ENCODE results near the gene WWOX. TPM values are rescaled to one million over a fixed set of nuclear protein-coding genes. Genes with fewer than 3 reads are reported as not detected.

WWOX gene
- total RNA-seq, 1 donor from 2014 or later, result 106 TPM

GRCh38 chr16:78098087-78098486, 1.4 kb upstream of the WWOX start:
- H3K27me3 ChIP-seq, result no peaks in the 10 kb centered on the region
- no peak overlapping the region for H3K4me3 ChIP-seq
- intact Hi-C loops (cut with DNase I), result loop anchor here (2.0 to 5.0 kb wide), 2 partner anchors 907 to 1499 kb away; partner anchors contain the start of gene MON1B
- no peak overlapping the region for H3K27ac ChIP-seq
- DNase-seq (ENCODE audit: low spot score in 2 of 2), result no peak
- H3K36me3 ChIP-seq, result no peaks in the 10 kb centered on the region
- no peak for TF ChIP-seq CTCF (IDR thresholded peaks at IDR 0.05)
- peaks cover 4 to 15% of the 10 kb centered on the region in 2 donors for H3K4me1 ChIP-seq
- no peaks in the 10 kb centered on the region for H3K9me3 ChIP-seq

- H3K36me3 ChIP-seq, result no peaks in the 10 kb centered on the region
- intact Hi-C loops (cut with DNase I), result loop anchor here (1.0 to 5.0 kb wide), 3 partner anchors 376 to 1499 kb away; partner anchors contain the start of genes MON1B and NUDT7
- DNase-seq (ENCODE audit: low spot score in 2 of 2), result no peak
Observed at GRCh38 chr16:78098595-78099270, 721 bp upstream of the WWOX start.

GRCh38 chr16:78100112-78100467, 636 bp downstream of the WWOX start:
- Histone ChIP-seq H3K4me3 (peak overlapping the region; percentile 67 to 98), H3K9me3 (no peaks in the 10 kb centered on the region), H3K4me1 (peaks cover 4 to 19% of the 10 kb centered on the region in 2 donors), H3K27ac (peak overlapping the region; percentile 88 to 92), H3K36me3 (no peaks in the 10 kb centered on the region), H3K27me3 (no peaks in the 10 kb centered on the region)
- intact Hi-C loops (cut with DNase I), result loop anchor here (2.0 to 10.0 kb wide), 3 partner anchors 53 to 425 kb away; partner anchors contain the start of gene VAT1L
- DNase-seq (ENCODE audit: low spot score in 2 of 2), result no peak
- TF ChIP-seq CTCF (IDR thresholded peaks at IDR 0.05), result peak in 2 of 3 experiments; percentile 81 to 94

More at GRCh38 chr16:78098595-78099270, 721 bp upstream of the WWOX start:
- H3K27me3 ChIP-seq, result no peaks in the 10 kb centered on the region
- H3K27ac ChIP-seq, result peak overlapping the region; percentile 88 to 92
- peaks cover 4 to 15% of the 10 kb centered on the region in 2 donors for H3K4me1 ChIP-seq
- no peaks in the 10 kb centered on the region for H3K9me3 ChIP-seq
- peak overlapping the region; percentile 67 to 98 for H3K4me3 ChIP-seq
- TF ChIP-seq CTCF (IDR thresholded peaks at IDR 0.05), result no peak

- peak overlapping the region; percentile 30 to 44 for H3K27ac ChIP-seq
- no peak for TF ChIP-seq CTCF (IDR thresholded peaks at IDR 0.05)
- intact Hi-C loops (cut with DNase I), result loop anchor here (5.0 to 10.0 kb wide), 2 partner anchors 55 to 317 kb away; partner anchors contain the start of gene VAT1L
Observed at GRCh38 chr16:78102122-78102660, 2.7 kb downstream of the WWOX start.

GRCh38 chr16:78102865-78103264, 3.4 kb downstream of the WWOX start:
- no peak for TF ChIP-seq CTCF (IDR thresholded peaks at IDR 0.05)
- Histone ChIP-seq H3K9me3 (no peaks in the 10 kb centered on the region), H3K36me3 (no peaks in the 10 kb centered on the region), H3K27ac (peak overlapping the region in 1 of 2 donors; percentile 29), H3K4me1 (peaks cover 4 to 28% of the 10 kb centered on the region in 2 donors), H3K27me3 (no peaks in the 10 kb centered on the region), H3K4me3 (no peak overlapping the region)
- intact Hi-C loops (cut with DNase I), result loop anchor here (5.0 to 10.0 kb wide), 2 partner anchors 56 to 318 kb away; partner anchors contain the start of gene VAT1L
- DNase-seq (ENCODE audit: low spot score in 2 of 2), result no peak

More at GRCh38 chr16:78102122-78102660, 2.7 kb downstream of the WWOX start:
- H3K4me1 ChIP-seq, result peaks cover 4 to 28% of the 10 kb centered on the region in 2 donors
- H3K27me3 ChIP-seq, result no peaks in the 10 kb centered on the region
- H3K9me3 ChIP-seq, result no peaks in the 10 kb centered on the region
- no peak for DNase-seq (ENCODE audit: low spot score in 2 of 2)
- H3K4me3 ChIP-seq, result no peak overlapping the region
- H3K36me3 ChIP-seq, result no peaks in the 10 kb centered on the region
